ENCODE results near the gene KAT14. TPM values are rescaled to one million over a fixed set of nuclear protein-coding genes. Genes with fewer than 3 reads are reported as not detected.
"Not testable (repeated sequence)": the region's sequence is repeated elsewhere in the genome, so short reads cannot be mapped to it uniquely, and the experiment has no call there.

KAT14 gene
- total RNA-seq, 6 experiments from 2014 or later, result 5.6 to 13.0 (median 7.9) TPM

GRCh38 chr20:18091623-18092022, 46.0 kb upstream of the KAT14 start:
- H3K27me3 ChIP-seq, result no peaks in the 10 kb centered on the region
- no peaks in the 10 kb centered on the region for H3K4me1 ChIP-seq
- 57% methylated on average over 5 of the region's 7 CpGs for WGBS (ENCODE audit: insufficient coverage, low coverage, low lambda C conversion rate, missing lambda C conversion rate)
- H3K9me3 ChIP-seq, result no peaks in the 10 kb centered on the region
- no peaks in the 10 kb centered on the region for H3K36me3 ChIP-seq
- peak in 1 of 3 donors; percentile 7 for DNase-seq
- intact Hi-C loops (cut with DNase I), result no loop called here
- TF ChIP-seq POLR2A (IDR thresholded peaks at IDR 0.05) (no peak), CTCF (IDR thresholded peaks at IDR 0.05) (no peak)
- H3K4me3 ChIP-seq, result no peak overlapping the region
- no peak for ATAC-seq
- H3K27ac ChIP-seq, result no peak overlapping the region

DNA sequence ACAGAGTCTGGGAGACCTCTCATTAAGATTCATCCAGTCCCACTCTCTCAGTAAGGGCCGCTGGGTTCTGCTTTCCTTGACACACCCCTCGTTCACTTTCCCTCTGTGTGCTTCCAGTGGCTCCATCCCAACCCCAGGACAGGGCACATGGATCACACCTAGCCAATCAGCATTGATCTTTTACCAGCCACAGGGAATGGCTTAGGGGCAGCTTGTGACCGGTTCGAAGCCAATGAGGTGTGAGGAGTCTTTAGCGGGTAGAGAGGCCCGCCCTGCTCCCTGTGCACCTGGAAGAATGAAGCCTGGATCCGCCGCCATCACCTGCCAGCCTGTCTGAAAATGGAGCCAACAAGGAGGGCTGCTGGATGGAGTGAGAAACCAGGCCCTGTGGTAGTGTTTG, 44.8 kb upstream of the KAT14 start:
- Histone ChIP-seq H3K27me3 (no peaks in the 10 kb centered on the region), H3K4me1 (no peaks in the 10 kb centered on the region), H3K36me3 (no peaks in the 10 kb centered on the region), H3K27ac (no peak overlapping the region), H3K4me3 (no peak overlapping the region), H3K9me3 (no peaks in the 10 kb centered on the region)
- WGBS (ENCODE audit: insufficient coverage, low coverage, low lambda C conversion rate, missing lambda C conversion rate), result 46% methylated on average over 4 of the region's 8 CpGs
- no peak for ATAC-seq
- intact Hi-C loops (cut with DNase I), result no loop called here
- DNase-seq, result peak in 1 of 3 donors; percentile 23
- TF ChIP-seq POLR2A (IDR thresholded peaks at IDR 0.05) (no peak), CTCF (IDR thresholded peaks at IDR 0.05) (no peak)

GRCh38 chr20:18093388-18093787, 44.3 kb upstream of the KAT14 start:
- H3K4me3 ChIP-seq, result no peak overlapping the region
- intact Hi-C loops (cut with DNase I), result no loop called here
- no peak overlapping the region for H3K27ac ChIP-seq
- no peak for ATAC-seq
- TF ChIP-seq POLR2A (IDR thresholded peaks at IDR 0.05) (no peak), CTCF (IDR thresholded peaks at IDR 0.05) (no peak)
- WGBS (ENCODE audit: insufficient coverage, low coverage, low lambda C conversion rate, missing lambda C conversion rate), result 58% methylated on average over 8 of the region's 10 CpGs
- H3K9me3 ChIP-seq, result no peaks in the 10 kb centered on the region
- no peaks in the 10 kb centered on the region for H3K27me3 ChIP-seq
- H3K36me3 ChIP-seq, result no peaks in the 10 kb centered on the region
- H3K4me1 ChIP-seq, result no peaks in the 10 kb centered on the region
- no peak for DNase-seq

DNA sequence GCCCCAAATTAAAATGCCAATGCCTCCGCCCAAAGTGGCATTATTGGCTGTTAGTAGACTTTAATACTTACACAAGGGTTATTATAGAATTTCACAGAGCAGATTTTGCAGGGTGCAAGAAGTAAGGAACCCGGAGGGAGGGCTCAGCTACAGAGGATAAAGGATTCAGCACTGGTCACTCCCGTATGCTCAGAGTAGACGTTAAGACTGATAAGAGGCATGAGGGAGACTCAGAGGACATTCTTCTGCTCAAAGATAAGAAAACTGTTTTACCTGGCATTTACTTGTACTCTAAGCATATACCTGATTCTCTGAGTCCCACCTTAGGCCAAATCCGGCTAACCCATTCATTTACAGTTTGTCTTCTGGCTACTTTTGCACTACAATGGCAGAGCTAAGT, 43.5 kb upstream of the KAT14 start:
- TF ChIP-seq POLR2A (IDR thresholded peaks at IDR 0.05) (no peak), CTCF (IDR thresholded peaks at IDR 0.05) (no peak)
- 45% methylated on average over 4 of the region's 5 CpGs for WGBS (ENCODE audit: insufficient coverage, low coverage, low lambda C conversion rate, missing lambda C conversion rate)
- H3K4me3 ChIP-seq, result no peak overlapping the region
- no peaks in the 10 kb centered on the region for H3K36me3 ChIP-seq
- ATAC-seq, result no peak
- no peak overlapping the region for H3K27ac ChIP-seq
- DNase-seq, result peak in 1 of 3 donors; percentile 3
- H3K27me3 ChIP-seq, result no peaks in the 10 kb centered on the region
- no peaks in the 10 kb centered on the region for H3K4me1 ChIP-seq
- intact Hi-C loops (cut with DNase I), result no loop called here
- H3K9me3 ChIP-seq, result no peaks in the 10 kb centered on the region

DNA sequence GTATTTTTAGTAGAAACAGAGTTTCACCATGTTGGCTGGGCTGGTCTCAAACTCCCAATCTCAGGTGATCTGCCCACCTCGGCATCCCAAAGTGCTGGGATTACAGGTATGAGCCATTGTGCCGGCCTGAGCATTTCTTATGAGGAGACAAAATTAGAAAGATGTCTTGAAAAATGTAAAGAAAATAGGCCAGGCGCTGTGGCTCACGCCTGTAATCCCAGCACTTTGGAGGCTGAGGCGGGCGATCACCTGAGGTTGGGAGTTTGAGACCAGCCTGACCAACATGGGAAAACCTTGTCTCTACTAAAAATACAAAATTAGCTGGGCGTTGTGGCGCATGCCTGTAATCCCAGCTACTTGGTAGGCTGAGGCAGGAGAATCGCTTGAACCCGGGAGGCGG, 37.1 kb upstream of the KAT14 start:
- ATAC-seq; H3K27me3 ChIP-seq; H3K27ac ChIP-seq; H3K36me3 ChIP-seq; intact Hi-C loops (cut with DNase I); DNase-seq; H3K4me3 ChIP-seq; H3K9me3 ChIP-seq; H3K4me1 ChIP-seq: not testable (repeated sequence)
- 87% methylated on average over 10 of the region's 11 CpGs for WGBS (ENCODE audit: insufficient coverage, low coverage, low lambda C conversion rate, missing lambda C conversion rate)

All from right lobe of liver (tissue), 6 donors.